Measurements from ENCODE around the gene STARD3.

GRCh38 chr17:39619786-39620101, 17.2 kb upstream of the STARD3 start:
- TF ChIP-seq GATA2 (IDR thresholded peaks at IDR 0.05; ENCODE audit: low read depth, low read length) (no peak), GATA3 (IDR thresholded peaks at IDR 0.05; ENCODE audit: low read depth, low read length) (no peak)

Measured in SH-SY5Y (cell line).